SK-N-MC (cell line): ENCODE results near the gene ZC3H10.

ENCODE experiments used
- EZH2 ChIP-seq: fragments of 200-600 bp; sonication (generic); IDR thresholded peaks from one replicate; pipeline ENCODE4 v1.6.1; 2017; ENCODE audit warnings: antibody characterized with exemption
- POLR2AphosphoS5 ChIP-seq: IDR thresholded peaks from 2 replicates; pipeline ENCODE4 v1.6.1; 2012; ENCODE audit warnings: mild to moderate bottlenecking, low read depth, low read length, borderline replicate concordance

DNA sequence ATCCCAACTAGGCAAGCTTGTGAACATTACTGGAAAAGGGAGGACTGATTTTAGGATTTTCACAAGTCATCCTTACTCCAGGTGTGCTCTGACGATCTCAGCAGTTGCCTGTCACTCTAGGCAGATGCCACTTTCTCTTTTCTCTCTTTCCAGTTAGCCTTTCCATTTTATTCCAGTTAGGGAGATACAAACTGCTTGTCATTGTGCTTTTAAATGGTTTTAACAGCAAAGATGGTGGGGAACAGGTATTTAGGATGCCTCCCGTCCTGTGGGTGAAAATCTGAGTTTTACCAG lies 12.5 kb upstream of the ZC3H10 start:
- TF ChIP-seq EZH2 = no peak
- no peak for TF ChIP-seq POLR2AphosphoS5
